HG02763 (cell line): ENCODE measurements around the gene TAS1R1.
A peak's percentile ranks its signal among the peaks of the same experiment; 100 is the strongest.
"Not testable (repeated sequence)": the region's sequence is repeated elsewhere in the genome, so short reads cannot be mapped to it uniquely, and the experiment has no call there.

Experiments used
- ATAC-seq: cut with Tn5 transposase; IDR thresholded peaks from one replicate; pipeline ENCODE4 v1.9.1; 2021; ENCODE audit warnings: mild to moderate bottlenecking, moderate library complexity; ENCODE audit not compliant: unreplicated experiment

The TAS1R1 gene

GRCh38 chr1:6519935-6520671 is 35.0 kb upstream of the TAS1R1 start:
- ATAC-seq: no peak

- ATAC-seq: no peak
Observed at GRCh38 chr1:6521536-6521935, 33.6 kb upstream of the TAS1R1 start.

- no peak for ATAC-seq
Observed at GRCh38 chr1:6523566-6523965, 31.5 kb upstream of the TAS1R1 start.

- no peak for ATAC-seq
Observed at GRCh38 chr1:6526316-6526715, 28.8 kb upstream of the TAS1R1 start.

- ATAC-seq: no peak
Observed at GRCh38 chr1:6528492-6528891, 26.6 kb upstream of the TAS1R1 start.

- no peak for ATAC-seq
Observed at GRCh38 chr1:6530504-6531160, 24.5 kb upstream of the TAS1R1 start.

GRCh38 chr1:6531996-6532395 is 23.1 kb upstream of the TAS1R1 start:
- no peak for ATAC-seq

GRCh38 chr1:6534248-6534822 is 20.8 kb upstream of the TAS1R1 start:
- ATAC-seq: no peak

- ATAC-seq: no peak
Observed at GRCh38 chr1:6535214-6535613, 19.9 kb upstream of the TAS1R1 start.

GRCh38 chr1:6536291-6536690 is 18.8 kb upstream of the TAS1R1 start:
- no peak for ATAC-seq

- ATAC-seq: no peak
Observed at GRCh38 chr1:6538956-6539355, 16.2 kb upstream of the TAS1R1 start.

GRCh38 chr1:6544831-6545230 is 10.3 kb upstream of the TAS1R1 start:
- no peak for ATAC-seq

- ATAC-seq: no peak
Observed at GRCh38 chr1:6545276-6546112, 9.6 kb upstream of the TAS1R1 start.

GRCh38 chr1:6546326-6546725 is 8.8 kb upstream of the TAS1R1 start:
- no peak for ATAC-seq

- ATAC-seq: no peak
Observed at GRCh38 chr1:6547301-6547700, 7.8 kb upstream of the TAS1R1 start.

GRCh38 chr1:6554031-6554906 is 838 bp upstream of the TAS1R1 start, which contains the start of gene NOL9:
NOL9 (minus strand) TSS chr1:6554513; CDS start chr1:6554502, 11 bp downstream.
- peak; percentile 91 for ATAC-seq

GRCh38 chr1:6557597-6557996 is 2.5 kb downstream of the TAS1R1 start:
- ATAC-seq: no peak

- ATAC-seq: not testable (repeated sequence)
Observed at GRCh38 chr1:6559161-6559560, 4.1 kb downstream of the TAS1R1 start.

- ATAC-seq: no peak
Observed at GRCh38 chr1:6560267-6560666, 5.2 kb downstream of the TAS1R1 start.

- ATAC-seq: no peak
Observed at GRCh38 chr1:6569033-6569432, 13.9 kb downstream of the TAS1R1 start.
